Endometrial microvascular endothelial cells (primary cell): Measurements from ENCODE around the gene TPRG1L. TPM values are rescaled to one million over a fixed set of nuclear protein-coding genes. Genes with fewer than 3 reads are reported as not detected.

Experiments
- in situ Hi-C: cut with HindIII; loops from 2 replicates; pipeline ENCODE4 v1.10.0; 2017; ENCODE audit warnings: low sequenced_read_pairs, low pct_unique_long_range_greater_than_20kb; ENCODE audit errors: inconsistent ontology term
- total RNA-seq: library from RNA; depleted of rRNA; stranded (reverse); fragments of >200 nt; gene quantifications from one replicate; pipeline ENCODE4 v1.2.3, GENCODE V29; 2015; ENCODE audit errors: inconsistent ontology term

TPRG1L gene
- total RNA-seq, 1 donor from 2014 or later = 35.4 TPM

DNA sequence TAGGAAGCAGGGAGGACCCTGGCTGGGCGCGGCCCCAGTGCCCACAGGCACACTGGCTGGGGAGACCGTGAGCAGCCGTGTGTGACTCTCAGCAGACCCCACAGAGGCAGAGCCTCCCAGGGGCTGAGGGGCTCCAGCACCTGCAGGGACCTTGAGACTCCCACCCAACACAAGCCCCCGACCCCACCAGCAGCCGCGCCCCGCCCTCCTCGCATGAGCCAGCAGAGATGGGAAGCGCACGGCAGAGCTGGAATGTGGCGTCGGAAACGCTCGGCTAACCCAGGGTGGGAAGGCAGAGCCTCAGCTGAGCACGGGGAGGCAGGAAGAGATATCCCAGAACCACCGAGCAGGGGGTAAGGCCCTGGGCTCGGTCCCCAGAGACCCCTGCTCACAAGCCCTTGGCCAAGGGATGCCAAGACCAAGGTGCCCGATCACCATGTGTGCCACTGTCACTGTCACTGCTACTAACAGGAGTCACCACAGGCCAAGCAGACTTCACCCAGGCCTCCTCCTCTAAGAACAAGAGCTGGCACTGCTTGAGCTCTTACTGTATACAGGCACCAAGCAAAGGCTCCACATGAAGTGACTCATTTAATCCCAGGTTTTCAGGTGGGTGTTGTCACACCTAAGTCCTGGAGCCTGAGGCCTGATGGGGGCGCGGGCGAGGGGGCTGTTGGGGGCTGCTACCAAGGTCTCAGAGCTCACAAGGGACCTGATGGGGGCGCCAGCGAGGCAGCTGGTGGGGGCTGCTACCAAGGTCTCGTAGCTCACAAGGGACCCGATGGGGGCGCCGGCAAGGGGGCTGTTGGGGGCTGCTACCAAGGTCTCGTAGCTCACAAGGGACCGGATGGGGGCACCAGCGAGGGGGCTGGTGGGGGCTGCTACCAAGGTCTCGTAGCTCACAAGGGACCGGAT lies 33.6 kb upstream of the TPRG1L start:
- in situ Hi-C loops = no loop called here

DNA sequence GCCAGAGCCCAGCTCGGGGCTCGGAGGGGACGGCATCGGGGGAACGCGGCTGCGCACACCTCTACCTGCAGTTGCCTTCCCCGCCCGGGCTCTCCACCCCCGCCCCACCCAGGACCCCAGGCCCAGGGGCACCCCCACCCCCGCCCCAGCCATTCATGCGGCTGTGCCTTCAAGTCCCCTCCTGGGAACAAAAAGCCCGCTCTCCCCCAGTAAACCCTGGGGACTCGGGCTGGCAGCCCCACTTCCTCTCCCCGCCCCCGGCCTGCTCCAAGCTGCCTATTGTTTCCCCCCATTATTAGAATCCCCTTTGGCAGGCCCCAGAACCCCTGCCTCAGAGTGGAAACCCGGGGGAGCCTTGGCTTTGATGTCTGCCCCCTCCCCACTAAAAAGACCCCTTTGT lies 31.5 kb upstream of the TPRG1L start:
- in situ Hi-C loops = no loop called here

DNA sequence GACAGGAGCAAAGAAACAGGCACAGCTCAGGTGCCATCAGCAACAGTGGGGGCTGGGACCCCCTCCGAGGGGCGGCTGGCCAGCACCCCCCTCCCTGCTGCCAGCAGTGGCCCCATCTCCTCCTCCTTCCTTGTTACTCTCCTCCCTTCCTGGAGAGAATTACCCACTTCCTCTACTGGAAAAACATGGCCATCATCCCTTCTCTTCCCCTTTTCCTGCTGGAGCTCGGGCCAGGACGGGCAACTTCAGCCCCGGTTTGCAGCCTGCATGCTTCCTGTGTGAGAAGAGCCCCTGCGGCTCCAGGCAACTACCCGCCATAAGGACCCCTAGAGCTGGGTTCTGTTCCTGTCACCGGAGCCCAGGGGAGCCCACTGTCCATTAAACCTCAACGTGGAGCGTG lies 31.1 kb upstream of the TPRG1L start:
- in situ Hi-C loops = no loop called here

DNA sequence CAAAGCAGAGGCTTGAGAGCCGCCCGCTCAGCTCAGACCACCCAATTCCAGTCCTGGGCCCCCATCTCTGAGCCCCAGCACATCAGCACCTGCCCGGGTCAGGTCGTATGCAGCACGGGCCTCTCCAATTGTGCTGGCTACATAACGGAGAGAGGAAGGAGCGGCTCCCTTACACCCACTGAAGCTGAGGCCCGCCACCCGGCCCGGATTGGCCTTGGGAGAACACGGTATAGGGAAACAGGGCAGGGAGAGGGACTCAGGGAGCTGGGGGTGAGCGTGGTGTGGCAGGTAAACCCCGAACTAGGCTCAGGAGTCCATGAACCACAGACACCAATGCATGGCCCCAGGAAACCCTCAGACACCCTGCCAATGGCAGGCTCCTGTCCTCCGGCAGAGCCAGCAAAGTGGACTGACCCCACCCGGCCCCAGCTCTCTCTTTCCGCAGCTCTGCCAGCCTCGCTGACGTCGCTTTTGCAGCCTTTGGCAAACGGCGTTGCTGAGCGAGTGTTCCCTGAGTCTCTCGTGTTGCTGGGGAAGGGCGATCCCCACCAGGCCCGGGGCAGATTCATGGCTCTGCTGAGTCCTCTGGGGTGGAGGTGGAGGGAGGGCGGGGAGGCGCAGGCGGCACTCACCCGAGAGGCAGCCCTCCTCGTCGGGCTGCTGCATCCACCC lies 30.0 kb upstream of the TPRG1L start:
- in situ Hi-C loops = no loop called here

DNA sequence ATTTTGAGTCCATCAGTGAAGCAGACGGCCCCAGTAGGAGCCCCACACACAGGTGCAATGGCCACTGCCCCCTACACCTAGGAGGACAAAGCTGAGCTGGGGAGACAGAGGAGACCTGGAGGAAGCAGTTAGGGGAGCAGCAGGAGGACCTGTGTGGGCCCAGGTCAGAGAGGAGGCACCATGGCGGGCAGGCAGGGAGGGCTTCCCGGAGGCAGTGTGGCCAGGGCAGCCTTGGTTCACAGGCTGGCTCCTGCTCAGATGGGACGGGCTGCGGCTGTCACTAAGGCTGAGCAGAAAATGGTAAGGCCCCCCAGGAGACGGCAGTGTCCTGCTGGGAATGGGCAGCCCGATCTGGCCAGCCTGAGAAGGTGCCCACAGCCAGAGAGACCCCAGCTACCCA lies 28.9 kb upstream of the TPRG1L start:
- in situ Hi-C loops = no loop called here

DNA sequence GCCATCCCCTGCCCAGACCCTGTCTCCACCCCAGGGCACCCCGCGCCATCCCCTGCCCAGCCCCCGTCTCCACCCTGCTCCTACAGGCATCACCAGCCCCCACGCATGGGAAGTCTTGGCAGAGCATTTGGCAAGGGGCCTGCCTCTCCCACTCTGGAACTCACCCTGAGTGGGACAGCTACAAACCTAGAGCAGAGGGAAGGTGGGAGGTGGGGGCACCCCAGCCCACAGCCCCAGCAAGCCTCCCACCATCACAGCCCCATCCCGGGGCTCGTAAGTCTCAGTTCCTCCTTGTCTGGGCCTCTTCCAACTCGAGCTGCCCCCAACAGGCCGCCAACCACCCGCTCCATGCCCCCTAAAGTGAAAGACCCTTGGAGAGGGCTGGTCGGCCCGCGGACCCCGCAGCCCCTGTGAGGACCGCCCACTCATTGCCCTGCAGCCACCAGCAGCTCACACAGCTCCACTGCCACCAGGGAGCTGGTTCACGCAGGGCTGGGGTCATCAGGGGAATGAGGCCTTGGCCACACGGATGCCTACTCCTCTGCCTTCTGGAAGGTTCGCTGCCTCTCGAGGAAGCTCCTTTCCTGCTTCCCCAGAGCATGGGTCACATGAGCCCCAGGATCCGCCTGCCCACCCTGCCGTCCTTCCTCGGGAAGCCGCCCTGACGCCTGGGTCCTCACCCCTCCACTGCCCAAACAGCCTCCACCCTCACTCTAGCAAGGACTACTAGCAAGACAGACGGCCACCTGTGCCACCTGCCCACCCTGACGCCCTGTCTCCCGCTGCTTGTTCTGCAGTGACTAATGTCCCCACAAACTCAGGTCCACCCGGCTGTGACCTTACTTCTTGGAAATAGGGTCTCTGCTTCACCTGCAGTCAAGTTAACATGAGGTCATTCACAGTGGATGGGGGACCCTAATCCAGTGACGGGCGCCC lies 27.9 kb upstream of the TPRG1L start:
- in situ Hi-C loops = no loop called here

DNA sequence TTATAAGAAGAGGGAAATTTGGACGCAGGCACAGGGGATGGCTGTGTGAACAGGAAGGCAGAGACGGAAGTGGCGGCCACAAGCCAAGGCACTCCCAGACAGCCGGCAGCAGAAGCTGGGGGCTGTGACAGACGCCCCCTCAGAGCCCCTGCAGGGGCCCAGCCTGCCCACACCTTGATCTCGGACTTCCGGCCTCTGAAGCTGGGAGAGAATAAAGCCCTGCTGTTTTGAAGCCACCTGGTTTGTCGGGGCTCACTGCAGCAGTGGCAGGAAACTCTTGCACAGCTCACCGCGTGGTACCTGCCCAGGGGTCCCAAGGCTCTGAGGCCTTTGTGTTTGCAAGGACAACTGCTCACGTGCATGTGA lies 27.2 kb upstream of the TPRG1L start:
- in situ Hi-C loops = no loop called here

DNA sequence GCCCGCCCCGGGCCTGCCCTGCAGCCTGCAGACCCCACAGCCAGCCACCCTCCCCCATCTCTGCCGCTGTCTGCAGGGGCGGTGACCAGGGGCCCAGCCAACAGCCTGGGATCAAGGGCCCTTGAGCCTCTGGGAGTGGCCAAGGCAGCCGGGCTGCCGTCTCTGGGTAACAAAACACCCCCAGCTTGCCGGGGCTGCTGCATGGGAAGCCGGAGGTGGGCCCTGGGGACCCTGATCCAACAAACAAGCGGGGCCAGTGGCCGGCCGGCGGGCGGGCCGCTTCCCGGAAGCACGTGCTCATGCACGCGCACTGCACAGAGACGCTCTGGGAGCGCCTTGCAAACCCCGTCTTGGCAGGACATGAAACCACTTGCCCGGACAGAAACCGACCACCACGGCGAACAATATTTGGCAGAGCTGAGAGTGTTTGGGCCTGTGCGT lies 26.7 kb upstream of the TPRG1L start:
- in situ Hi-C loops = no loop called here

DNA sequence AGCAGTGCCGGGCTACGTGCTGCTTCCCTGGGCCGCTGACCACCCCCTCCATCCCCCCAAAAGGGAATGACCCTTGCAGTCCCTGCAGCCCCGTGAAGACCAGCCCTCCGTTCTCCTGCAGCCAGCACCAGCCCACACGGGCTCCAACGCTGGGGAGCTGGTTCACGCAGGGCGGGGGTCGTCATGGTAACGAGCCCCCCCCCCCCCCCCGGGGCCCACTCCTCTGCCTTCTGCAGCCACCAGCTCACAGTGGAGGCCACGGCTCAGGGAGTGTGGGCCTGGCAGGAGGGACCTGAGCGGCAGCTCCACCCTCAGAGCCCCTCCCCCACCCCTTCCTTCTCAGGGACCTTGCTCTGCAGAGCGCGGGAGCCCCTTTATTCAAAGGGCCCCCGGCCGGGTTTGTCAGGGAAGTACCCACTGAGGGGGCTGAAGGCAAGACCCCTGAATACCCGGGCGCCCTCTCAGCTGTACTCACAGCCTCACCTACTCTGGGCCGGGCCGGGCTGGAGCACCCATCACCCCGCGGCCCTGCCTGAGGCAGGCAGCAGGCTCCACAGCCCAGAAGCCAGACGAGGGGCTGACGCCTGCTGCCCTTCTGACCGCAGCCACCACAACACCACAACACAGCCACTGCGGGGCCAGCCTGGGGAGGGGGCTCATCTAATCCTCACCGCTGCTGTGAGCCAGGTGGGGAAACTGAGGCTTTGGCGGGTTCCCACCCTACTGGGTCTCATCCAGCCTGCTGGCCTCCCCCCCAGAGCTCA lies 26.1 kb upstream of the TPRG1L start:
- in situ Hi-C loops = no loop called here

DNA sequence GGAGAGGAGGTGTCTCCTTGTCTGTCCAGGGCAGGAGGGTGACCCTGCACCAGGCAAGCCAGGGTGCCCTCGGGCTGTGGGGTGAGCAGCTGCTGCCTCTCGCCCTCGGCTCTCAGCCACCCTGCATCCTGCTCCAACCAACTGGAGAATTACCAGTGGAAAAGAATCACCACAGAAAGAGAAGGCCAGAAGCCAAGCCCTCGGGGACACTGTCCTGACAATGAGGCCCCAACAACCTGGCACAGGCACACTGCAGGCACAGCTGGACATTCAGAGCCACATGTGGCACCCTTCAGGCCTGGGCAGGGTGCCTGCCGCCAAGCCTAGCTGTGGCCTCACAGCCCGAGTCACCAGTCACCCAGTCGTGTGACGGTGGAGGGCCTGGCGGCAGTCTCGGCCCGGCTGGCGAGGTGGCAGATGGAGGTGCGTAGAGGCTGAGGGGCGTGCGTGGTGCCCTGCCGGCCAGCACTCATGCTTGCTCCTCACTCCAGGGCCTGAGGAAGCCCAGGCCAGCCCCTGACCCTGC lies 25.5 kb upstream of the TPRG1L start:
- in situ Hi-C loops = no loop called here

DNA sequence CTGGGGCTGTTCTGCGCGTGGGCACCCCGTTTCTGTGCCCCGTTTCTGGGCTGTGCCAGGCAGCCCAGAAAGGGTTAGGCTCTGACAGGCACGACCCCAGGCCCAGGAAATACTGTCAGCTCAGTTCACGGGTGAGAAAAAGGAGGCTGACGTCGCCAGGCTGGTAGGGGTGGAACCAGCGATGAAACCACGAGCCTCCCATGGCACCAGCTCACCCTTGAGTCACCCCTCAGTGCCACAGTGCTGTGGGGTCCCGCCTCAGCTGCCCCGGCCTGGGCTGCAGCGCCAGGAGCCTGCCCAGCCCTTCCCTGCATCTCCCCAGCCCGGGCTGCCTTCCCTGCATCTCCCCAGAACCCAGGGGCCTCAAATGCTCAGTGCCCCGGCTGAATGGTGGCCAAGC lies 25.0 kb upstream of the TPRG1L start:
- in situ Hi-C loops = no loop called here

DNA sequence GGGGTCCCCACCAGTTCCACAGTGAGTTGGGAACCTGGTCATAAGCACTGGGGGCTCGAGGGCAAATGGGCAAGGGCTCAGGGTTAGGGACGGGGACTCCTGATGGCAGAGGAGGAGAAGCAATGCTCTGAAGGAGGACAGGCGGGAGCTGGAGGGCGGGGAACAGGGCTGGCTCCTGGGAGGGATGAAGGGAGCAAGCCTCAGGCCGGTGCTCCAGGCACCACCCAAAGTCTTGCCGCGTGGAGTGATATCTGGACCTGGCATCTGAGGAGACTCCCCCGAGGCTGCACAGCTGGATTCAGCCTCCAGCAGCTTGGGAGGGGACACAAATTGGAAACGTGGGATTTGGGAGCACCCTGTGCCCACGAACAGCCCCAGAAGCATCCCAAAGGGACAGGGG lies 24.5 kb upstream of the TPRG1L start:
- in situ Hi-C loops = no loop called here

DNA sequence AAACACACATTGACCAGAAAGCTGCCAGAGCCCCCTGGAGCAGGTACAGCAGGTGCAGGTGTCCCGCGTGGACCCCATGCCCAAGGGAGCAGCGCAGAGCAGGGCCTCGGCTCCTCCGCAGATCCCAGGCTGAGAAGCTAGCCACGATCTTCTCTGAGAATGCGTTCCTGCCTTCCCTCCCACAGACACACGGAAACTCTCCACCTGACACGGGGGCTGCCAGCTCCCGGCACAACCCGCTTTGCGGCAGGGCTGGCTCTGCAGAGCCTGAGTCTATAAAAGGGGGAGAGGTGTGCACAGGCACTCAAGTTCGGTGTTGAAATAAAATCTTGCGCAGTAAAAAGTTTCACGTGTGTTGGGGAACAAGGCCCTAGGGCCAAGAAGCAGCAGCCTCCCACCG lies 23.1 kb upstream of the TPRG1L start:
- in situ Hi-C loops = no loop called here

DNA sequence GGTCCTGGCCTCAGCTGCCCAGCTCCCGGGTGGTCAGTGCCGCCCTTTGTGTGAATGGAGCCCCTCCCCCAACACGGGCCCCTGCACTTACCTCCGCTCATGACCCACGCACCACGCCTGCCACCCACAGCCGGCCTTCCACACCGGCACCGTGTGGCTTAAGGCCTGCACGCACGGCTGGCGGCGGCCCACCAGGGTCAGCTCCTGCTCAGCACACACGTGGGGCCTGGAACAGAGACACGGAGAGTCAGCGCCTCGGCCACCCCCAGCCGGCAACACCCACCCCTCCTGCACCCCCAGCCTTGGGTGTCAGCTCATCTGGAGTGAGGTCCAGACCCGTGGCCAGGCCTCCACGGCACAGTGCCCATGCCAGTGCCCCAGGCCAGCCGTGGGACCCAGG lies 22.4 kb upstream of the TPRG1L start:
- in situ Hi-C loops = no loop called here

DNA sequence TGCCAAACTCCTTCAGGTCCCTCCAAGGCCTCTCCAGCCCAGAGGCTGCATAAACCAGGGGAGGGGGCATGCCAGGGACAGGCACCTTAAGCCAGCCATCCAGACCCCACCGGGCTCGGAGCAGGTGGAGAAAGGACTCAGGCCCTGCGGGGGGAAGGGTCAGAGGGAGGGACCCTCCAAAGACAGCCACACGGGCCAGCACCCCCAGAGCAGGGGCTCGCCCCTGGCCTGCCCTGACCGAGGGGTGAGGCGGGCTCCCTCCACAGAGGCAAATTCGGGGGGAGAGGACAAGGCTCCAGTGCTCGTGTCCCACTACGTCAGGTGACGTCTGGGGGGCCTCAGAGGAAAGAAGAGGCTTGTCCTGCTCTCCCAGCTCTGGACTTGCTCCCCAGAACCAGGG lies 21.7 kb upstream of the TPRG1L start:
- in situ Hi-C loops = no loop called here

DNA sequence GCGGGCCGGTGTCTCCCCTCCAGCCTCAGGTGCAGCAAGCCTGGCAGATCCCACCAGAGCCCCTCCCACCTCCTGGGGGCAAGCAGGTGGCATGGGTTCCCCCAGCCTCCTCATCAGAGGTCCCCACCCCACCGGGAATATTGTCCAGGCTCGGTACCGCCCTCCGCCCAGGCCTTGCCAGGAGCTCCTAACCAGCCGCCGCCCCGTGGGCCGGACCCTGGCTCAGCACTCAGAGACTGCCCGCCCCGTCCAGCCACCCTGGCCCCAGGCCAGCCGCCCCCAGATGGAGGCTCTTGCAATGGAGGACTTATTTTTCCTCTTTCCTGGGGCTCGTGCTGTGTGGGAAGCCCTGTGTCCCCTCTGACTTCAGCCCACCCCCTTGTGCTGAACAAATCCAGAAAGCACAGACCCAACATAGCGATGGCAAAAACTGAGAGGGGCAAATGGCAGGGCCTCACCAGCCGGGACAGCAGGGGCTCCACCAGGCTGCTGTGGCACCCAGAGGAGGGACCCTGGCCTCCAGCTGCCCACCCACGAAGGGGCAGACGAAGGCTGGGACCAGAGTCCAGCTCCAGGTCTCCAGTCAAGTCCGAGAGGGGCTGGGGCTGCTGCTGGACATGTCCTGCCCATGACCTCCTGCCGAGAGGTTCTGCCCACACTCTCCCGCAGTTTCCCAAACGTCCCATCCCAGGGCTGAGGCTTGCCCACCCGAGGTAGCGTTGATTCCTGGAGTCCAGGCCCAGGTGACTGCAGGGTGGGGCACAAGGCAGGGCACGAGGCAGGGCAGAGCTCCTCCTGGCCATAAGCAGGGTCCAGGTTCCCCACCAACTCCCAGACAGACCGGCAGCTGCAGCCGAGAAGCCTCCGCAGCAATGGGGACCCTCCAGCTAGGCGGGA lies 21.0 kb upstream of the TPRG1L start:
- in situ Hi-C loops = no loop called here

DNA sequence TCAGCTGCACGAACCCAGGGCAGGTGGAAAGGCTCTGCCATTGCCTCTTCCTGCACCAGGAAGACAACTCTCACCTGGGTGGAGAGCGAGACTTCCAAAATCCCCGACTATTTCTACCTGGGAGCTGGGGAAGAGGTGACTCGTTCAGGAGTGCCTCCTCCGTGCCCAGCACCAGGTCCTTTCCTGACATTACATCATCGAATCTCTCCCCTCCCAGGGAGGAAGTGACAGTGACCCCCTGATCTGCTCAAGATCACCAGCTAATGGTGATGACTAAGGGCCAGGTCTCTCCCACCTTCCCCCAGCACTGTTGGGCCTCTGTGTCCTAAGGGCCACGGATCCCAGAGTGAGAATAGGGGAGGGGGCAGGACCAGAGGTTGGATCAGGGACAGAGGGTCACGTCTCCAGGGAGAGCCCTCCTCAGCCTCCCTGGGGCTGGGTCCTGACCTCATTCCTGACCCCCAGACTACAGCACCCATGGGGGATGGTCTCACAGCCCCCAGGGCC lies 20.3 kb upstream of the TPRG1L start:
- in situ Hi-C loops = no loop called here
